AG04449 (cell line): ENCODE data around the gene SMG6.

Source experiments
- CTCF ChIA-PET: fragments of 350-600 bp; formaldehyde crosslinking; extraction: SDS; loops from one replicate; lab custom pipeline; 2021; ENCODE audit warnings: antibody characterized with exemption; lab: Yijun Ruan, JAX
- POLR2A ChIA-PET: fragments of 400-600, 350-600 bp; formaldehyde crosslinking; extraction: SDS; loops from one replicate; lab custom pipeline; 2020; ENCODE audit warnings: antibody characterized with exemption, inconsistent platforms; lab: Yijun Ruan, JAX
- DNase-seq: peaks from one replicate; pipeline ENCODE4 v3.0.0-alpha.2; 2010; ENCODE audit warnings: low read depth, low spot score
- H3K4me3 ChIP-seq: 2 replicates; pipeline ENCODE4 v1.5.1; 2011; ENCODE audit warnings: low read depth, mild to moderate bottlenecking, control low read depth, low read length
- TF ChIP-seq, protein P1 (sequence below): IDR thresholded peaks from one replicate; pipeline ENCODE4 v1.5.1; 2011; ENCODE audit warnings: mild to moderate bottlenecking, moderate library complexity, low read length, control low read depth, inconsistent platforms; ENCODE audit not compliant: insufficient read depth; ENCODE audit errors: missing control alignments

SMG6 gene

GRCh38 chr17:2023256-2023655, 280.3 kb downstream of the SMG6 start:
- ChIA-PET POLR2A (no interaction called here), CTCF (interaction anchor here (2.0 to 15.3 kb wide), 2 partner anchors 113 to 117 kb away, joined by 7 to 223 read pairs; no protein-coding TSS in a partner anchor)
- no peak overlapping the region for H3K4me3 ChIP-seq
- no peak for DNase-seq
- TF ChIP-seq, protein P1, sequence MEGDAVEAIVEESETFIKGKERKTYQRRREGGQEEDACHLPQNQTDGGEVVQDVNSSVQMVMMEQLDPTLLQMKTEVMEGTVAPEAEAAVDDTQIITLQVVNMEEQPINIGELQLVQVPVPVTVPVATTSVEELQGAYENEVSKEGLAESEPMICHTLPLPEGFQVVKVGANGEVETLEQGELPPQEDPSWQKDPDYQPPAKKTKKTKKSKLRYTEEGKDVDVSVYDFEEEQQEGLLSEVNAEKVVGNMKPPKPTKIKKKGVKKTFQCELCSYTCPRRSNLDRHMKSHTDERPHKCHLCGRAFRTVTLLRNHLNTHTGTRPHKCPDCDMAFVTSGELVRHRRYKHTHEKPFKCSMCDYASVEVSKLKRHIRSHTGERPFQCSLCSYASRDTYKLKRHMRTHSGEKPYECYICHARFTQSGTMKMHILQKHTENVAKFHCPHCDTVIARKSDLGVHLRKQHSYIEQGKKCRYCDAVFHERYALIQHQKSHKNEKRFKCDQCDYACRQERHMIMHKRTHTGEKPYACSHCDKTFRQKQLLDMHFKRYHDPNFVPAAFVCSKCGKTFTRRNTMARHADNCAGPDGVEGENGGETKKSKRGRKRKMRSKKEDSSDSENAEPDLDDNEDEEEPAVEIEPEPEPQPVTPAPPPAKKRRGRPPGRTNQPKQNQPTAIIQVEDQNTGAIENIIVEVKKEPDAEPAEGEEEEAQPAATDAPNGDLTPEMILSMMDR: no peak

- DNase-seq: no peak
- H3K4me3 ChIP-seq: no peak overlapping the region
- ChIA-PET CTCF (interaction anchor here (2.0 to 15.3 kb wide), 2 partner anchors 112 to 117 kb away, joined by 7 to 223 read pairs; no protein-coding TSS in a partner anchor), POLR2A (no interaction called here)
- TF ChIP-seq, protein P1: no peak
Observed at GRCh38 chr17:2022647-2023240, 280.8 kb downstream of the SMG6 start.

DNA sequence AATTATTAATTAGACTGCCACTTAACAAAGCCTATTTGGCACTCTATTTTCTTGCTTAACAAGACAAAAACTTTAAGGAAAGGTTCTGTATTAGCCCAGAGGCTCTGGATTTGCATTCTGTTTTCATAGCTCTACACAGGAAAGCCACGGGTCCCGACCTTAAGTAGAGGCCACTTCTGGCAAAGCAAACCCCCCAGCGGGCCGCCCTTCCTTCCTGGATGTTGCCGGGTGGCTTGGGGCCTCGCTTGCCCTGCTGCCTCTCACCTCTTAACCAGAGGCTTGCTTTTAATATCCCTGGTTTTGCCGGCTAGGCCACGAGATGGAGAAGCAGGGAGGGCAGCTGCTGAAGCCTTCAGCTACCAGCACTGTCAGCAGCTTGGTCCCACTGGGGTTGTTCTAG, 282.9 kb downstream of the SMG6 start:
- ChIA-PET CTCF (interaction anchor here (1.0 to 2.5 kb wide), 3 partner anchors 8 to 141 kb away, joined by 3 to 10 read pairs (median 3); no protein-coding TSS in a partner anchor), POLR2A (no interaction called here)
- no peak for DNase-seq
- H3K4me3 ChIP-seq: no peak overlapping the region
- TF ChIP-seq, protein P1: no peak

DNA sequence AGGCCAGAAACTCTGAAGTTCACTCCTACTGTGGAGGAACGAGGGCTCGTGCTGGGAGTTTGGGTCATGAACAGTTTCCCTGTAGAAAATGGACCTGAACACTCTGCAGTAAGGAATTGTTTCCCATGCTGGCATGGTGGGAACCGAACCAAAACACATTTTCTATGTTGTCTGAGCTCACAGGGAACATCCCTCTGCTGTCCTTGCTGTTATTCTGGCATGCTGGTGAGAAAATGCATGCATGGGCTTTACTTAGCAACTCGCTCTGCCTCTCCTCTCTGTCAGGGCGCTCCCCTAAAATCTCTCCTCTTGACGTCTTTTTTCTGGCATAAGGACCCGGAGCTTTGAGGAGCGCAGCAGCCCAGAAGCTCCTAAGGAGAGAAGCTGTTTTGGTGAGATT, 283.9 kb downstream of the SMG6 start:
- H3K4me3 ChIP-seq: no peak overlapping the region
- POLR2A ChIA-PET: no interaction called here
- CTCF ChIA-PET: interaction anchor here (1.0 to 2.5 kb wide), 3 partner anchors 9 to 140 kb away, joined by 3 to 10 read pairs (median 3); no protein-coding TSS in a partner anchor
- TF ChIP-seq, protein P1: no peak
- no peak for DNase-seq

- CTCF ChIA-PET: interaction anchor here (2.5 kb wide), 1 partner anchor 110 kb away, joined by 10 read pairs; no protein-coding TSS in a partner anchor
- TF ChIP-seq, protein P1: no peak
- POLR2A ChIA-PET: interaction anchor here (0.6 kb wide), 1 partner anchor 37 kb away, joined by 3 read pairs; no protein-coding TSS in a partner anchor
- no peak overlapping the region for H3K4me3 ChIP-seq
- DNase-seq: no peak
Observed at GRCh38 chr17:2018716-2019510, 284.7 kb downstream of the SMG6 start.
